ENCODE measurements around the gene INCA1.
"Not testable (repeated sequence)": the region's sequence is repeated elsewhere in the genome, so short reads cannot be mapped to it uniquely, and the experiment has no call there.

Gene INCA1

GRCh38 chr17:4997302-4998026, at the start of gene INCA1, which contains the start of gene KIF1C:
Gene INCA1 (minus strand): TSS chr17:4997522. CDS start chr17:4994437, 3,085 bp downstream.
Gene KIF1C (plus strand): TSS chr17:4997950. CDS start chr17:5000247, 2,297 bp downstream.
- peak; percentile 52 for DNase-seq (ENCODE audit: low read depth, low spot score)
- peak within 1 kb of the TSS; percentile 71 for H3K27ac ChIP-seq

GRCh38 chr17:5045496-5045895, 48.2 kb upstream of the INCA1 start:
- no peak overlapping the region for H3K27ac ChIP-seq
- no peak for DNase-seq (ENCODE audit: low read depth, low spot score)

- no peak overlapping the region for H3K27ac ChIP-seq
- DNase-seq (ENCODE audit: low read depth, low spot score) = no peak
Measured at GRCh38 chr17:5044630-5045029, 47.3 kb upstream of the INCA1 start.

- no peak for DNase-seq (ENCODE audit: low read depth, low spot score)
- H3K27ac ChIP-seq = no peak overlapping the region
Measured at GRCh38 chr17:5043524-5043923, 46.2 kb upstream of the INCA1 start.

GRCh38 chr17:5042157-5043022, 45.1 kb upstream of the INCA1 start:
- no peak for DNase-seq (ENCODE audit: low read depth, low spot score)
- H3K27ac ChIP-seq = no peak overlapping the region

GRCh38 chr17:5035315-5035714, 38.0 kb upstream of the INCA1 start, which contains the start of gene SLC52A1:
Gene SLC52A1 (minus strand): TSS chr17:5035426. CDS start chr17:5034606, 820 bp downstream.
- no peak within 1 kb of the TSS for H3K27ac ChIP-seq
- DNase-seq (ENCODE audit: low read depth, low spot score) = no peak

GRCh38 chr17:5034651-5035050, 37.3 kb upstream of the INCA1 start:
- no peak for DNase-seq (ENCODE audit: low read depth, low spot score)
- no peak overlapping the region for H3K27ac ChIP-seq

GRCh38 chr17:5034063-5034462, 36.7 kb upstream of the INCA1 start:
- DNase-seq (ENCODE audit: low read depth, low spot score) = no peak
- no peak overlapping the region for H3K27ac ChIP-seq

- no peak for DNase-seq (ENCODE audit: low read depth, low spot score)
- H3K27ac ChIP-seq = no peak overlapping the region
Measured at GRCh38 chr17:5033352-5034015, 36.2 kb upstream of the INCA1 start.

GRCh38 chr17:5032865-5033264, 35.5 kb upstream of the INCA1 start:
- no peak overlapping the region for H3K27ac ChIP-seq
- no peak for DNase-seq (ENCODE audit: low read depth, low spot score)

- H3K27ac ChIP-seq = no peak overlapping the region
- no peak for DNase-seq (ENCODE audit: low read depth, low spot score)
Measured at GRCh38 chr17:5031365-5032082, 34.2 kb upstream of the INCA1 start.

GRCh38 chr17:5030168-5030567, 32.8 kb upstream of the INCA1 start:
- DNase-seq (ENCODE audit: low read depth, low spot score); H3K27ac ChIP-seq: not testable (repeated sequence)

GRCh38 chr17:5027916-5028315, 30.6 kb upstream of the INCA1 start:
- DNase-seq (ENCODE audit: low read depth, low spot score) = no peak
- no peak overlapping the region for H3K27ac ChIP-seq

GRCh38 chr17:5027299-5027698, 30.0 kb upstream of the INCA1 start:
- no peak overlapping the region for H3K27ac ChIP-seq
- no peak for DNase-seq (ENCODE audit: low read depth, low spot score)

GRCh38 chr17:5024604-5025003, 27.3 kb upstream of the INCA1 start:
- no peak for DNase-seq (ENCODE audit: low read depth, low spot score)
- no peak overlapping the region for H3K27ac ChIP-seq

GRCh38 chr17:5023588-5024147, 26.3 kb upstream of the INCA1 start:
- no peak for DNase-seq (ENCODE audit: low read depth, low spot score)
- H3K27ac ChIP-seq = no peak overlapping the region

- no peak overlapping the region for H3K27ac ChIP-seq
- no peak for DNase-seq (ENCODE audit: low read depth, low spot score)
Measured at GRCh38 chr17:5022171-5022711, 24.9 kb upstream of the INCA1 start.

GRCh38 chr17:5020502-5021023, 23.2 kb upstream of the INCA1 start:
- H3K27ac ChIP-seq = no peak overlapping the region
- no peak for DNase-seq (ENCODE audit: low read depth, low spot score)

GRCh38 chr17:5019475-5019956, 22.2 kb upstream of the INCA1 start:
- H3K27ac ChIP-seq = no peak overlapping the region
- no peak for DNase-seq (ENCODE audit: low read depth, low spot score)

All from epithelial cell of prostate (primary cell).